Measurements from ENCODE around the gene AFG1L. TPM values are rescaled to one million over a fixed set of nuclear protein-coding genes. Genes with fewer than 3 reads are reported as not detected.
A peak's percentile ranks its signal among the peaks of the same experiment; 100 is the strongest.
"Not testable (repeated sequence)": the region's sequence is repeated elsewhere in the genome, so short reads cannot be mapped to it uniquely, and the experiment has no call there.

Gene AFG1L
- total RNA-seq, 1 donor from 2014 or later, result 9.6 TPM

DNA sequence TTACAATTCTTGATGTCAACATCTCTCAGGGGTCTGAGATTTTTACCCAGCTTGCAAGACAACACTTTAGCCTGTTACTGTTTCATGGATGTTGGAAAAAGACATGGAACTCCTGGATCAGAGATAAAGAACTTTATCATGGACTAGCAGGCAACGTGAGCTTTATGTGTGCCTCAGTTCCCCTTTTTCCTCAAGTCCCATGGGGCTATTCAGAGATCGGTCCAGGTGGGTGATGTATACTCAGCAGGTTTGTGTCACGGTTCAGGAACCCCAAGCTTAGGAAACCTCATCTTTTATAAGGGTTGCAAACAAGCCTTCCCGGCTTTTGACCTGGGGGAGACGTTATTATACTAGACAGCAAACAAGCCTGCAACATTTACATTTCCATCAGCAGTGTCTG is 15.0 kb downstream of the AFG1L start:
- TF ChIP-seq, protein P1, sequence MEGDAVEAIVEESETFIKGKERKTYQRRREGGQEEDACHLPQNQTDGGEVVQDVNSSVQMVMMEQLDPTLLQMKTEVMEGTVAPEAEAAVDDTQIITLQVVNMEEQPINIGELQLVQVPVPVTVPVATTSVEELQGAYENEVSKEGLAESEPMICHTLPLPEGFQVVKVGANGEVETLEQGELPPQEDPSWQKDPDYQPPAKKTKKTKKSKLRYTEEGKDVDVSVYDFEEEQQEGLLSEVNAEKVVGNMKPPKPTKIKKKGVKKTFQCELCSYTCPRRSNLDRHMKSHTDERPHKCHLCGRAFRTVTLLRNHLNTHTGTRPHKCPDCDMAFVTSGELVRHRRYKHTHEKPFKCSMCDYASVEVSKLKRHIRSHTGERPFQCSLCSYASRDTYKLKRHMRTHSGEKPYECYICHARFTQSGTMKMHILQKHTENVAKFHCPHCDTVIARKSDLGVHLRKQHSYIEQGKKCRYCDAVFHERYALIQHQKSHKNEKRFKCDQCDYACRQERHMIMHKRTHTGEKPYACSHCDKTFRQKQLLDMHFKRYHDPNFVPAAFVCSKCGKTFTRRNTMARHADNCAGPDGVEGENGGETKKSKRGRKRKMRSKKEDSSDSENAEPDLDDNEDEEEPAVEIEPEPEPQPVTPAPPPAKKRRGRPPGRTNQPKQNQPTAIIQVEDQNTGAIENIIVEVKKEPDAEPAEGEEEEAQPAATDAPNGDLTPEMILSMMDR (conservative IDR thresholded peaks at IDR 0.05), result no peak
- Mint-ChIP-seq H3K9me3 (no peaks in the 10 kb centered on the region), H3K27me3 (no peaks in the 10 kb centered on the region), H3K36me3 (peaks cover 7% of the 10 kb centered on the region), H3K4me3 (no peak overlapping the region), H3K27ac (no peak overlapping the region), H3K4me1 (ENCODE audit: unreplicated experiment) (peaks cover 5% of the 10 kb centered on the region)
- no peak for DNase-seq (ENCODE audit: extremely low spot score, unreplicated experiment)

DNA sequence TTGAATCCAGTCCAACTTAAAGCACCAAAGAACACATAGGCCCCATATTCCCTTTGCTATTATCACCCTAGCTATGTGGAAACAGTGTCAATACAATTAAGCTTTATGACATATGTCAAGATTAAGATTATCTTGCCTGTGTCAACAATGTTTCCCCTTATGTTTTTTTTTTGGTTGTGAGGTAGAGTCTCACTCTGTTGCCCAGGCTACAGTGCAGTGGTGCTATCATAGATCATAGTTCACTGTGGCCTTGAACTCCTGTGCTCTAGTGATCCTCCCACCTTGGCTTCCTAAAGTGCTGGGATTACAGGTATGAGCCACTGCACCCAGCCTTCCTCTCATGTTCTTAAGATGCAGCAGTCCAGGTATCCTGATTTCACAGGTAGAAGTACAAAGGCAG is 17.8 kb downstream of the AFG1L start:
- Mint-ChIP-seq H3K27ac (peak overlapping the region; percentile 34), H3K36me3 (peaks cover 7% of the 10 kb centered on the region), H3K4me1 (ENCODE audit: unreplicated experiment) (peaks cover 5% of the 10 kb centered on the region), H3K9me3 (no peaks in the 10 kb centered on the region), H3K4me3 (no peak overlapping the region), H3K27me3 (no peaks in the 10 kb centered on the region)
- DNase-seq (ENCODE audit: extremely low spot score, unreplicated experiment), result no peak
- TF ChIP-seq, protein P1 (conservative IDR thresholded peaks at IDR 0.05), result no peak

DNA sequence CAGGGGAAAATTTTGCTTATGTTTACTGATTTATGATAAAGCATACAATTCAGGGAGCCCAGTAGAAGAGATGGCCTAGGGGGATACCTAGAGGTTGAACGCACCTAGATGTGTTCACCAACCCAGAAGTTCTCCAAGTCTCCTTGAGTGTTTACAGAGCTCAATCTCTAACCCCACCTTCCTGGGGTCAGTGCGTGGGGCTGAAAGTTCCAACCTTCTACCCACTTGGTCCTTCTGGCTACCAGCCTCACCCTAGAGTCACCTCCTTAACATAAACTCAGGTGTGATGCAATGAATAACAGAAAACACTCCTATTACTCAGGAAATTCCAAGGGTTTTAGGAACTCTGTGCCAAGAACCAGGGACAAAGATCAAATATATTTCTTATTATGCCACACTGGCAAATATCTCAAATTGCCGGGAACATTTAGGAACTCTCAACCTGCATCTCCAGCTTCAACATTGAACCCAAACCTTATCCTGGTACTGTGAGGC is 26.4 kb downstream of the AFG1L start:
- H3K27ac Mint-ChIP-seq, result no peak overlapping the region
- no peaks in the 10 kb centered on the region for H3K36me3 Mint-ChIP-seq
- TF ChIP-seq, protein P1 (conservative IDR thresholded peaks at IDR 0.05), result no peak
- H3K4me3 Mint-ChIP-seq, result no peak overlapping the region
- H3K4me1 Mint-ChIP-seq (ENCODE audit: unreplicated experiment), result no peaks in the 10 kb centered on the region
- DNase-seq (ENCODE audit: extremely low spot score, unreplicated experiment), result no peak
- H3K9me3 Mint-ChIP-seq, result no peaks in the 10 kb centered on the region
- no peaks in the 10 kb centered on the region for H3K27me3 Mint-ChIP-seq

DNA sequence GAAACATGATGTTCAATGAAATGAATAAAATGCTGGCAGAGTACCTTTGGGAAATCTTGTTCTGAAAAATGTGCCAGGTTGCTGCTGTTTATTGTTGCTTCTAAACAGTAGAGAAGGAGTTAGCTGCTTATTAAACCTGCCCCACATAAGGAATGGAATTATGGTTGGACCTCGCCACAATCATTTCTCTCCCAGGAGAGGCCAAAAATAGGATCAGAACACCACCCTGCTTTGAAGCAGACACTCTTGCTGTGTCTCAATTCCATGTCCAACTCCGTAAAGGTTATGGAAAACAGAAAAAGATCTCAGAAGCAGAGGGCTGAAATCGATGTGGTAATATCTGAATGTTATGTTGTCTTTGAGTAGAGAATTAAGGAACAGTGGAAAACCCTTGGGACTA is 27.9 kb downstream of the AFG1L start:
- Mint-ChIP-seq H3K27ac (no peak overlapping the region), H3K4me1 (ENCODE audit: unreplicated experiment) (no peaks in the 10 kb centered on the region), H3K4me3 (no peak overlapping the region), H3K27me3 (no peaks in the 10 kb centered on the region), H3K36me3 (peaks cover 6% of the 10 kb centered on the region), H3K9me3 (no peaks in the 10 kb centered on the region)
- no peak for DNase-seq (ENCODE audit: extremely low spot score, unreplicated experiment)
- TF ChIP-seq, protein P1 (conservative IDR thresholded peaks at IDR 0.05), result no peak

DNA sequence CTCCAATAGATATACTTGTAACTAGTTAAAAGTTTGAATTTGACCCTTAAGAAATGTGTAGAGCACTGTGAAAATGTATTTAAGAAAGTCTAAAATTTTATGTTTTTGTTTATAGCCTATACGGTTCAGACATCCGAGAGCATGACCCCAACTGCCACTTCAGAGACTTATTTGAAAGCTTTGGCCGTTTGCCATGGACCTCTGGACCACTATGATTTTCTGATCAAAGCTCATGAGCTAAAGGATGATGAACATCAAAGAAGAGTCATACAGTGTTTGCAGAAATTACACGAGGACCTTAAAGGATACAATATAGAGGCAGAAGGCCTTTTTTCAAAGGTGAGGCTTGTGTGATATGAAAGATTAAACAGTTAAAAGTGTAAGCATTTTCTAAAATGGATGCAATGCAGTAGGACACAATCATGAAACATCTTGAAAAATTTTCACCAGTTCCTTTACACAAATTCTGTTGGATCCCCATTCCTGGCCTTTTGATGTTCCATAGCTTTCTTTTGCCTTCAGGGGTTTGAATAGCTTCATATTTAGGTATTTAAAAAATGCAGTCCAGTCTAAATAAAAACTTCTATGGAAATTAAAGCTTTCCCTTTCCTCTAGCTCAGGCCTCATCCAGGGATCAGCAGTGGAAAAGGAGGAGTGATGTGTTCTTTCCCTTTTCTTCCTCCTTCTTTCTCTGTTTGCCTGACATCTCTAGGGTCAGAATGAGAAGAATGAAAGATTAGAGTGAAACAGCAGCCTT is 29.0 kb downstream of the AFG1L start:
- no peak overlapping the region for H3K27ac Mint-ChIP-seq
- H3K36me3 Mint-ChIP-seq, result peaks cover 11% of the 10 kb centered on the region
- TF ChIP-seq, protein P1 (conservative IDR thresholded peaks at IDR 0.05), result no peak

DNA sequence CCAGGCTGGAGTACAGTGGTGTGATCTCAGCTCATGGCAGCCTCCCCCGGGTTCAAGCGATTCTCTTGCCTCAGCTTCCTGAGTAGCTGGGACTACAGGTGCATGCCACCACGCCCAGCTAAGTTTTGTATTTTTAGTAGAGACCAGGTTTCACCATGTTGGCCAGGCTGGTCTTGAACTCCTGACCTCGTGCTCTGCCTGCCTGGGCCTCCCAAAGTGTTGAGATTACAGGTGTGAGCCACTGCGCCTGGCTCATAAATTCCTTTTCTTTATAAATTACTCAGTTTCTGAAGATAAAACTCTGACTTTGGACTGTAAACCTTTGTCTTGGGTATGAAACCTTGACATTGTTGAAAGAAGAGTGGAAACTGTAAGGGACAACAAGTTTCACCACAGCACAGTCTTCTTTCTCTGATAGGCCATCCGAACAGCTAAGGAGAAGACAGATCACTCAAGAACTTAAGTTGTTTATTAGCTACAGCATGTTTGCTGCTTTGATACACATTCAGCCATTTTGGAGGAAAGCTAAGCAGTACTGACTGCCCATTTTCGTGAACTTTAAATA is 35.4 kb downstream of the AFG1L start:
- H3K4me3 Mint-ChIP-seq; H3K27ac Mint-ChIP-seq; DNase-seq (ENCODE audit: extremely low spot score, unreplicated experiment); H3K9me3 Mint-ChIP-seq; H3K4me1 Mint-ChIP-seq (ENCODE audit: unreplicated experiment); H3K27me3 Mint-ChIP-seq: not testable (repeated sequence)
- H3K36me3 Mint-ChIP-seq, result peaks cover 11% of the 10 kb centered on the region

More for the DNA sequence above, 29.0 kb downstream of the AFG1L start:
- H3K4me3 Mint-ChIP-seq, result no peak overlapping the region
- H3K9me3 Mint-ChIP-seq, result no peaks in the 10 kb centered on the region
- no peak for DNase-seq (ENCODE audit: extremely low spot score, unreplicated experiment)
- H3K4me1 Mint-ChIP-seq (ENCODE audit: unreplicated experiment), result no peaks in the 10 kb centered on the region
- H3K27me3 Mint-ChIP-seq, result no peaks in the 10 kb centered on the region

All from type B pancreatic cell (in vitro differentiated cells).